ENCODE data around the gene CTNNA3.

CTNNA3 gene

DNA sequence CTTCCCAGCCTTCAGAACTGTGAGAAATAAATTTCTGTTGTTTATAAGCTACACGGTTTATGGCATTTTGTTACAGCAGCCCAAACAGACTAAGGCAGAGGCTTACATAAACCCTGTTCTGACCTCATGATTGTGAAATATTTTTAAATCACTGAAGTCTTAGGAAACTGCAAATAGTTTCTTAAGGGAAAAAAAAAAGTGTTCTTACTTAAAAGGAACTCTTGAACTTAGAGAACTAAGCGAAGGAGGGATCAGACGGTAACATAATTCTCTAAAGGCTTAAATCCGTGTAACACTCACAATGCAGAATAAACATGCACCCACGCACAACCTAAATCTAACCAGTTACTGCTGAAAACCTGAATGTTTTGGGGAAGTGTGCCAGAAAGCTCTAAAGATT is 1519.2 kb downstream of the CTNNA3 start:
- TF ChIP-seq, protein P1, sequence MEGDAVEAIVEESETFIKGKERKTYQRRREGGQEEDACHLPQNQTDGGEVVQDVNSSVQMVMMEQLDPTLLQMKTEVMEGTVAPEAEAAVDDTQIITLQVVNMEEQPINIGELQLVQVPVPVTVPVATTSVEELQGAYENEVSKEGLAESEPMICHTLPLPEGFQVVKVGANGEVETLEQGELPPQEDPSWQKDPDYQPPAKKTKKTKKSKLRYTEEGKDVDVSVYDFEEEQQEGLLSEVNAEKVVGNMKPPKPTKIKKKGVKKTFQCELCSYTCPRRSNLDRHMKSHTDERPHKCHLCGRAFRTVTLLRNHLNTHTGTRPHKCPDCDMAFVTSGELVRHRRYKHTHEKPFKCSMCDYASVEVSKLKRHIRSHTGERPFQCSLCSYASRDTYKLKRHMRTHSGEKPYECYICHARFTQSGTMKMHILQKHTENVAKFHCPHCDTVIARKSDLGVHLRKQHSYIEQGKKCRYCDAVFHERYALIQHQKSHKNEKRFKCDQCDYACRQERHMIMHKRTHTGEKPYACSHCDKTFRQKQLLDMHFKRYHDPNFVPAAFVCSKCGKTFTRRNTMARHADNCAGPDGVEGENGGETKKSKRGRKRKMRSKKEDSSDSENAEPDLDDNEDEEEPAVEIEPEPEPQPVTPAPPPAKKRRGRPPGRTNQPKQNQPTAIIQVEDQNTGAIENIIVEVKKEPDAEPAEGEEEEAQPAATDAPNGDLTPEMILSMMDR (IDR thresholded peaks at IDR 0.05; ENCODE audit: low read depth, low read length): no peak
- H3K4me3 ChIP-seq (replicated peaks in 1 of 2; ENCODE audit: low read depth in 2 of 2, low read length in 2 of 2): no peak overlapping the region
- DNase-seq (ENCODE audit: low read depth in 2 of 2): peak; percentile 13 to 60

DNA sequence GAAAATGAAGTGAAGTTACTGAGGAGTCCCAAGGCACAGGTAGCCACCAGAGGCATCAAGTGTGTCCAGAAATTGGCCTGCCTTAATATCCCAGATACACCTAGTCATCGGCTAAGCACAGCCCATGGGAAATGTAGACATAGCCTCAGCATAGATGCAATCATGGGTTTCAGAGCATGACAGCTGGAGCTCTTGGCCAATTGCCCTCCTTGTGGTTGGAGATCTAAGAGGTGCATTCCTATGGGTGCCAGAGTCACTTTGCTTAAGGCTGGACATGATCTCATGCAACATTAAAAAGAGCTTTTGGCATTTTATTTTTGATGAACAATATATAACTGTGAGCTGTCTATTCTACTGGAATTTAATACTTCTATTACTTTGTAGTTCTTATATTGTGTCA is 1528.2 kb downstream of the CTNNA3 start:
- peak in 1 of 2 donors; percentile 58 for DNase-seq (ENCODE audit: low read depth in 2 of 2)
- TF ChIP-seq, protein P1 (IDR thresholded peaks at IDR 0.05; ENCODE audit: low read depth, low read length): no peak
- H3K4me3 ChIP-seq (replicated peaks in 1 of 2; ENCODE audit: low read depth in 2 of 2, low read length in 2 of 2): no peak overlapping the region

DNA sequence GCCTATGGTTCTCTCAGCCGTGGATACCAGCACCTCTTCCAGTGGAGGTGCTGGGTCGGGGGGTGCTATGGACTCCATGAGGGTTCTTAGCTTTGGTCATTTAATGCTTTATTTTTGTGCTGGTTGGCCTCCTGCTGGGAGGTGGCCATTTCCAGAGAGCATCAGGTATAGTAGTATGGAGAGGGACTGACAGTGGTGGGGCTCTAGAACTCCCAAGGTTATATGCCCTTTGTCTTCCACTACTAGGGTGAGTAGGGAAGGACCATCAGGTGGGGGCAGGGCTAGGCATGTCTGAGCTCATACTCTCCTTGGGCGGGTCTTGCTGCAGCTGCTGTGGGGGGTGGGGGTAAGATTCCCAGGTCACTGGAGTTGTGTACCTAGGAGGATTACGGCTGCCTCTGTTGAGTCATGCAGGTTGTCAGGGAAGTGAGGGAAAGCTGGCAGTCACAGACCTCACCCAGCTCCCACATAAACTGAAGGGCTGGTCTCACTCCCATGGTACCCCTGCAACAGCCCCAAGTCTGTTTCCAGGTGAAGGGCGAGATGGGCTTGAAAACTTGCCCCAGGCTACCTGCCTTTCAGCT is 1533.3 kb downstream of the CTNNA3 start:
- DNase-seq (ENCODE audit: low read depth in 2 of 2): no peak

DNA sequence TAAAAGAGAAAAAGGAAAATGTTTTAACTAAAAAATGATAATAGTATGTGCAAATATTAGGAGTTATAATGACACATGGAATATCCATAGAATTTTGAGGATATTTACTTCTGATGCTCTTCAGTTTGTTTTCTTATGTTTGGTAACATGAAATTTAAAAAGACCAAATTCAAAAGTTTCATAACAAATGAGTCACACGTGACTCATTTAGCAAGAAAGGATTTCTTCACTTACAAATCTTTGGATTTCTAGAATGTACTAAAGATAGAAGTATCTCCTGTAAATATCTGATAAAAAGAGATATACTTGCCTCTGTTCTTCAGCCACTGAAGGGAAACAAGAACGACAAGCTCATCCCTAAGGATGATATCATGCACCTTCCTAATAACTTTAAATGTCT is 1544.6 kb downstream of the CTNNA3 start:
- TF ChIP-seq, protein P1 (IDR thresholded peaks at IDR 0.05; ENCODE audit: low read depth, low read length): no peak
- peak in 1 of 2 donors; percentile 44 for DNase-seq (ENCODE audit: low read depth in 2 of 2)
- no peak overlapping the region for H3K4me3 ChIP-seq (replicated peaks in 1 of 2; ENCODE audit: low read depth in 2 of 2, low read length in 2 of 2)

More for the DNA sequence above, 1533.3 kb downstream of the CTNNA3 start:
- H3K4me3 ChIP-seq (replicated peaks in 1 of 2; ENCODE audit: low read depth in 2 of 2, low read length in 2 of 2): no peak overlapping the region
- TF ChIP-seq, protein P1 (IDR thresholded peaks at IDR 0.05; ENCODE audit: low read depth, low read length): no peak

DNA sequence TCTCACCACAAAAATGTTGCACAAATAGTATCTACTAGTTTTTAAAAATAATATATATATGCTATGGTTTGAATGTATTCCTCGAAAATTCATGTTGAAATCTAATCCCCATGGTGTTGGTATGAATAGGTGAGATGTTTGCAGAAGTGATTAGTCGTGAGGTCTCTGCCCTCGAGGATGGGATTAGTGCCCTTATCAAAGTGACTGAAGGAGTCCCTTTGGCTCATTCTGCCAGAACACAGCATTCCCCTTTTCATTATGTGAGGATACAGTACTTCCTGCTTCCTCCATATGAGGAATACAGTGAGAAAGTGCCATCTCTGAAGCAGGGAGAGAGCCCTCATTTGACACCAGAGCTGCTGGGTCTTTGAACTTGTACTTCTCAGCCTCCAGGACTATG is 1547.7 kb downstream of the CTNNA3 start:
- DNase-seq (ENCODE audit: low read depth in 2 of 2): no peak
- TF ChIP-seq, protein P1 (IDR thresholded peaks at IDR 0.05; ENCODE audit: low read depth, low read length): no peak
- no peak overlapping the region for H3K4me3 ChIP-seq (replicated peaks in 1 of 2; ENCODE audit: low read depth in 2 of 2, low read length in 2 of 2)

DNA sequence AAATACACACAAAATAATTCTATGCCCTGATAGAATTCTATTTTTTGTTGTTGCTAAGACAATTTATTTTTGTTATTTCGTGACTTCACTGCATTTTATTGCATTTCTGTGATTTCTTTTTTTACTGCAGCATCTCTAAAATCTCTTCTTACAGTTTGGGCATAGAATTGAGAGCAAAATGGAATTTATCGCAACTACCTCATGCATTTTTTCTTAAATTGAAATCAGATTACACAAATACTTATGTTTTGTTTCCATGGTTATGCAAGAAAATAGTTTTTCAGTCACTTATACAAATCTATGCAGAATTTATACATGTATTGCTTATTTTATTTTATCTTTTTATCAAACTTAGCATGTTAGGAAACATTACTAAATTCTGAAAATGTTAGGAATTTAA is 1552.0 kb downstream of the CTNNA3 start:
- no peak for DNase-seq (ENCODE audit: low read depth in 2 of 2)
- H3K4me3 ChIP-seq (replicated peaks in 1 of 2; ENCODE audit: low read depth in 2 of 2, low read length in 2 of 2): no peak overlapping the region
- TF ChIP-seq, protein P1 (IDR thresholded peaks at IDR 0.05; ENCODE audit: low read depth, low read length): no peak

DNA sequence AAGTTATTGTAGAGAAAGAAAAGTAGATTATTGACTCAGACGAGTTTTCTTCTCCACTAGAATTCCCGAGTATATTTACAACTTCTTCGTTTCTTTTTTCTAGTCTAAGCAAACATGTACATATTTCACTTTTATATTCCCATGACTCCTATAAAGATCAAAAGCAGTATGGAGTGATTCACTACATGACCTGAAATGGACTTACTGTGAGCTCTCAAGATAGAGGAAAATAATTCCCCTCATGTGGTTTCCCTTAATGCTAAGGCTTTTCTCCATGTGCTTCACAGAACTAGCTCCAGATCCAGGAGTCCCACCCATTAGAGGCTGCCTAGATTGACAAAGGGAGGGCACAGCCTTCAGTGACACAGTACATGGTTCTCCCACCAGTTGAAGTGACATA is 1593.2 kb downstream of the CTNNA3 start:
- DNase-seq (ENCODE audit: low read depth in 2 of 2): no peak
- H3K4me3 ChIP-seq (replicated peaks in 1 of 2; ENCODE audit: low read depth in 2 of 2, low read length in 2 of 2): no peak overlapping the region
- TF ChIP-seq, protein P1 (IDR thresholded peaks at IDR 0.05; ENCODE audit: low read depth, low read length): no peak
